K562 (cell line): Measurements from ENCODE around the gene EME1. TPM values are rescaled to one million over a fixed set of nuclear protein-coding genes. Genes with fewer than 3 reads are reported as not detected.

Experiments
- CCNT2 ChIP-seq: IDR thresholded peaks from 2 replicates; pipeline ENCODE4 v1.6.1; 2011; ENCODE audit warnings: borderline replicate concordance, low read depth, mild to moderate bottlenecking, moderate library complexity, mixed read lengths, low read length; ENCODE audit not compliant: insufficient read length; ENCODE audit errors: extremely low read depth
- E2F8 ChIP-seq: fragments of 450-650 bp; IDR thresholded peaks from 2 replicates; pipeline ENCODE4 v1.7.1; 2018; ENCODE audit warnings: mild to moderate bottlenecking, low read depth; ENCODE audit not compliant: partially characterized antibody
- FIP1L1 ChIP-seq: fragments of 200-400 bp; formaldehyde crosslinking; IDR thresholded peaks from 2 replicates; pipeline ENCODE4 v1.6.1; 2018; ENCODE audit warnings: mild to moderate bottlenecking, low read depth, low read length; ENCODE audit not compliant: poor library complexity, severe bottlenecking
- HMGXB4 ChIP-seq: sonication (generic); formaldehyde crosslinking; IDR thresholded peaks from 2 replicates; pipeline ENCODE4 v1.8.1; 2023; ENCODE audit warnings: mild to moderate bottlenecking, missing genetic modification reagents
- HNRNPLL ChIP-seq: fragments of 200-400 bp; formaldehyde crosslinking; IDR thresholded peaks from 2 replicates; pipeline ENCODE4 v1.6.1; 2017; ENCODE audit warnings: low read length, low read depth, mild to moderate bottlenecking; ENCODE audit not compliant: poor library complexity, severe bottlenecking
- IFI16 ChIP-seq: fragments of 250-450 bp; sonication (Bioruptor Pico); IDR thresholded peaks from 2 replicates; pipeline ENCODE4 v2.1.2; 2022; ENCODE audit warnings: mild to moderate bottlenecking, inconsistent platforms
- L3MBTL2 ChIP-seq: fragments of 450-650 bp; IDR thresholded peaks from 2 replicates; pipeline ENCODE4 v1.6.1; 2016; ENCODE audit warnings: mild to moderate bottlenecking, moderate library complexity
- NCOA1 ChIP-seq: fragments of 450-650 bp; IDR thresholded peaks from 2 replicates; pipeline ENCODE4 v1.6.1; 2016; ENCODE audit warnings: low read depth
- POLR2AphosphoS5 ChIP-seq: IDR thresholded peaks from 2 replicates; pipeline ENCODE4 v1.6.1; 2011; ENCODE audit warnings: mild to moderate bottlenecking, low read depth, low read length, moderate library complexity; ENCODE audit not compliant: control insufficient read depth, insufficient read depth
- RBFOX2 ChIP-seq: fragments of 200-400 bp; formaldehyde crosslinking; IDR thresholded peaks from 2 replicates; pipeline ENCODE4 v1.6.1; 2017; ENCODE audit warnings: low read depth, mild to moderate bottlenecking, low read length, moderate library complexity
- RFX1 ChIP-seq: fragments of 450-650 bp; IDR thresholded peaks from 2 replicates; pipeline ENCODE4 v1.6.1; 2016; ENCODE audit warnings: mild to moderate bottlenecking, moderate library complexity
- SRF ChIP-seq, 2 experiments: fragments of 250-450, 450-650 bp in 1 of 2; sonication (Bioruptor Pico) in 1 of 2; sonication (generic) in 1 of 2; formaldehyde crosslinking; IDR thresholded peaks; 2 replicates each; pipeline versions ENCODE4 v1.5.0 to v1.5.1; 2020 to 2022; ENCODE audit warnings: mild to moderate bottlenecking in 1 of 2, missing genetic modification reagents in 1 of 2
- TOE1 ChIP-seq, 2 experiments: fragments of 450-650 bp in 1 of 2; sonication (generic) in 1 of 2; formaldehyde crosslinking in 1 of 2; IDR thresholded peaks; 2 replicates each; pipeline versions ENCODE4 v1.7.1 to v1.8.0; 2016 to 2022; ENCODE audit warnings: borderline replicate concordance in 2 of 2, mild to moderate bottlenecking in 2 of 2, antibody characterized with exemption in 1 of 2, inconsistent platforms in 1 of 2, low read depth in 1 of 2, missing genetic modification reagents in 1 of 2, moderate library complexity in 1 of 2
- ZNF24 ChIP-seq: fragments of 450-650 bp; IDR thresholded peaks from 2 replicates; pipeline ENCODE4 v1.6.1; 2016
- polyA plus RNA-seq, 8 experiments: library from polyadenylated mRNA; depleted of rRNA in 4 of 8; stranded (reverse) in 5 of 8; unstranded in 3 of 8; fragments of >200 nt; fragmentation: Nextera tagmentation in 2 of 8; fragmentation: Illumina TruSeq in 1 of 8; extraction: Ambion mirVana in 2 of 8; extraction: Trizol in 1 of 8; gene quantifications; 2 replicates each; pipeline versions ENCODE4 v1.2.1 to v1.2.3, GENCODE V29; 2011 to 2014; ENCODE audit warnings: inconsistent platforms in 1 of 8, missing spikeins in 1 of 8
- total RNA-seq, 7 experiments: library from RNA; depleted of rRNA in 6 of 7; stranded (reverse); fragments of >200 nt in 6 of 7; fragmentation: Illumina TruSeq in 2 of 7; extraction: Trizol in 2 of 7; gene quantifications; 2 replicates each; pipeline versions ENCODE4 v1.2.1 to v1.2.3, GENCODE V29; 2011 to 2021; ENCODE audit warnings: low replicate concordance in 1 of 7
- TF ChIP-seq, protein P1 (sequence below): sonication (generic); formaldehyde crosslinking; IDR thresholded peaks from 2 replicates; pipeline ENCODE4 v1.8.1; 2023; ENCODE audit warnings: mild to moderate bottlenecking, missing genetic modification reagents
- TF ChIP-seq, protein P2 (sequence below), 2 experiments: fragments of 250-450 bp in 1 of 2; fragments of 450-650 bp in 1 of 2; sonication (Bioruptor Pico) in 1 of 2; IDR thresholded peaks; 2 replicates each; pipeline versions ENCODE4 v1.6.1 to v1.8.0; 2016 to 2021; ENCODE audit warnings: mild to moderate bottlenecking in 2 of 2, moderate library complexity in 2 of 2, missing compliant biosample characterization in 1 of 2, missing genetic modification characterization in 1 of 2

EME1 gene
- total and polyA plus RNA-seq, 9 of the 15 experiments (the other 6 are each of a cell fraction or from before 2014, with no cell fraction given) = 14.6 to 44.1 (median 24.0) TPM

- TF ChIP-seq E2F8 (peak; percentile 30), ZNF24 (no peak), RBFOX2 (peak; percentile 42), L3MBTL2 (no peak), TOE1 (IDR thresholded peaks at IDR 0.05; ENCODE audit: borderline replicate concordance) (no peak), TOE1 (CRISPR knock-in tag; IDR thresholded peaks at IDR 0.05; ENCODE audit: borderline replicate concordance, low read depth) (no peak), NCOA1 (no peak), CCNT2 (peak; percentile 12), HMGXB4 (no peak), FIP1L1 (no peak), SRF (CRISPR knock-in tag; IDR thresholded peaks at IDR 0.05) (no peak), RFX1 (no peak), HNRNPLL (no peak), POLR2AphosphoS5 (peak; percentile 13; the same call in 1 of the 2 replicates), IFI16 (CRISPR knock-in tag) (no peak)
- TF ChIP-seq, protein P1, sequence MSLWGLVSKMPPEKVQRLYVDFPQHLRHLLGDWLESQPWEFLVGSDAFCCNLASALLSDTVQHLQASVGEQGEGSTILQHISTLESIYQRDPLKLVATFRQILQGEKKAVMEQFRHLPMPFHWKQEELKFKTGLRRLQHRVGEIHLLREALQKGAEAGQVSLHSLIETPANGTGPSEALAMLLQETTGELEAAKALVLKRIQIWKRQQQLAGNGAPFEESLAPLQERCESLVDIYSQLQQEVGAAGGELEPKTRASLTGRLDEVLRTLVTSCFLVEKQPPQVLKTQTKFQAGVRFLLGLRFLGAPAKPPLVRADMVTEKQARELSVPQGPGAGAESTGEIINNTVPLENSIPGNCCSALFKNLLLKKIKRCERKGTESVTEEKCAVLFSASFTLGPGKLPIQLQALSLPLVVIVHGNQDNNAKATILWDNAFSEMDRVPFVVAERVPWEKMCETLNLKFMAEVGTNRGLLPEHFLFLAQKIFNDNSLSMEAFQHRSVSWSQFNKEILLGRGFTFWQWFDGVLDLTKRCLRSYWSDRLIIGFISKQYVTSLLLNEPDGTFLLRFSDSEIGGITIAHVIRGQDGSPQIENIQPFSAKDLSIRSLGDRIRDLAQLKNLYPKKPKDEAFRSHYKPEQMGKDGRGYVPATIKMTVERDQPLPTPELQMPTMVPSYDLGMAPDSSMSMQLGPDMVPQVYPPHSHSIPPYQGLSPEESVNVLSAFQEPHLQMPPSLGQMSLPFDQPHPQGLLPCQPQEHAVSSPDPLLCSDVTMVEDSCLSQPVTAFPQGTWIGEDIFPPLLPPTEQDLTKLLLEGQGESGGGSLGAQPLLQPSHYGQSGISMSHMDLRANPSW = no peak
- TF ChIP-seq, protein P2, sequence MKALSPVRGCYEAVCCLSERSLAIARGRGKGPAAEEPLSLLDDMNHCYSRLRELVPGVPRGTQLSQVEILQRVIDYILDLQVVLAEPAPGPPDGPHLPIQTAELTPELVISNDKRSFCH (CRISPR knock-in tag; IDR thresholded peaks at IDR 0.05) = no peak
- TF ChIP-seq, protein P2 (tag; IDR thresholded peaks at IDR 0.05) = no peak
Measured at GRCh38 chr17:50380369-50381259, 7.6 kb downstream of the EME1 start (continued).
